ENCODE data around the gene ARRB2.

The ARRB2 gene

GRCh38 chr17:4674685-4674998 is 35.8 kb upstream of the ARRB2 start:
- TF ChIP-seq EP300 (IDR thresholded peaks at IDR 0.05; ENCODE audit: borderline replicate concordance) (no peak), RAD21 (IDR thresholded peaks at IDR 0.05; ENCODE audit: low read depth) (no peak)

- no peak for TF ChIP-seq EP300 (IDR thresholded peaks at IDR 0.05; ENCODE audit: borderline replicate concordance)
- no peak for TF ChIP-seq RAD21 (IDR thresholded peaks at IDR 0.05; ENCODE audit: low read depth)
- no peak for TF ChIP-seq TEAD4 (IDR thresholded peaks at IDR 0.05)
- TF ChIP-seq CEBPB (IDR thresholded peaks at IDR 0.05) = no peak
- no peak for TF ChIP-seq TAF1 (IDR thresholded peaks at IDR 0.05; ENCODE audit: low read depth)
- TF ChIP-seq CREB1 (IDR thresholded peaks at IDR 0.05; ENCODE audit: low read depth) = no peak
- TF ChIP-seq FOXM1 (IDR thresholded peaks at IDR 0.05; ENCODE audit: borderline replicate concordance, low read depth) = no peak
- TF ChIP-seq YY1 (IDR thresholded peaks at IDR 0.05; ENCODE audit: low read depth) = no peak
- TF ChIP-seq ZBTB7A (IDR thresholded peaks at IDR 0.05; ENCODE audit: low read depth) = no peak
- TF ChIP-seq MAX (IDR thresholded peaks at IDR 0.05) = no peak
- TF ChIP-seq REST (IDR thresholded peaks at IDR 0.05; ENCODE audit: low read depth) = no peak
- no peak for TF ChIP-seq TCF12 (IDR thresholded peaks at IDR 0.05; ENCODE audit: low read depth)
- no peak for TF ChIP-seq USF1 (IDR thresholded peaks at IDR 0.05)
- no peak for TF ChIP-seq NFIC (IDR thresholded peaks at IDR 0.05)
- no peak for TF ChIP-seq EGR1 (IDR thresholded peaks at IDR 0.05)
Observed at GRCh38 chr17:4675791-4676190, 34.6 kb upstream of the ARRB2 start.

- TF ChIP-seq CEBPB (IDR thresholded peaks at IDR 0.05) (no peak), TAF1 (IDR thresholded peaks at IDR 0.05; ENCODE audit: low read depth) (no peak), ZBTB7A (IDR thresholded peaks at IDR 0.05; ENCODE audit: low read depth) (no peak), USF1 (IDR thresholded peaks at IDR 0.05) (no peak), REST (IDR thresholded peaks at IDR 0.05; ENCODE audit: low read depth) (no peak), TCF12 (IDR thresholded peaks at IDR 0.05; ENCODE audit: low read depth) (no peak)
Observed at GRCh38 chr17:4676791-4677190, 33.6 kb upstream of the ARRB2 start.

GRCh38 chr17:4678448-4679026 is 31.9 kb upstream of the ARRB2 start:
- TF ChIP-seq RAD21 (IDR thresholded peaks at IDR 0.05; ENCODE audit: low read depth) (no peak), TCF12 (IDR thresholded peaks at IDR 0.05; ENCODE audit: low read depth) (no peak), EGR1 (IDR thresholded peaks at IDR 0.05) (no peak), NFIC (IDR thresholded peaks at IDR 0.05) (no peak), USF1 (IDR thresholded peaks at IDR 0.05) (no peak), REST (IDR thresholded peaks at IDR 0.05; ENCODE audit: low read depth) (no peak), ZBTB7A (IDR thresholded peaks at IDR 0.05; ENCODE audit: low read depth) (no peak), TEAD4 (IDR thresholded peaks at IDR 0.05) (no peak), MAX (IDR thresholded peaks at IDR 0.05) (no peak), EP300 (IDR thresholded peaks at IDR 0.05; ENCODE audit: borderline replicate concordance) (no peak), CEBPB (IDR thresholded peaks at IDR 0.05) (no peak), FOXM1 (IDR thresholded peaks at IDR 0.05; ENCODE audit: borderline replicate concordance, low read depth) (no peak), TAF1 (IDR thresholded peaks at IDR 0.05; ENCODE audit: low read depth) (no peak), CREB1 (IDR thresholded peaks at IDR 0.05; ENCODE audit: low read depth) (no peak), YY1 (IDR thresholded peaks at IDR 0.05; ENCODE audit: low read depth) (no peak)
